ENCODE measurements around the gene SLC38A1. TPM values are rescaled to one million over a fixed set of nuclear protein-coding genes. Genes with fewer than 3 reads are reported as not detected.

Gene SLC38A1
- total and polyA plus RNA-seq, 4 donors: 13.7 to 60.3 (median 26.4) TPM

- H3K27ac ChIP-seq (ENCODE audit: low read depth in 1 of 2, low read length in 1 of 2): no peak overlapping the region
- ATAC-seq (ENCODE audit: insufficient read depth, low FRiP score) (no peak), DNase-seq (no peak)
- H3K36me3 ChIP-seq (ENCODE audit: control insufficient read depth in 4 of 4, insufficient read depth in 4 of 4, low read length in 4 of 4): no peaks in the 10 kb centered on the region
- H3K27me3 ChIP-seq (ENCODE audit: control insufficient read depth in 3 of 3, insufficient read depth in 3 of 3, low read length in 2 of 3): peaks cover 0 to 6% (median 2%) of the 10 kb centered on the region in 3 donors
- H3K9me3 ChIP-seq (ENCODE audit: control insufficient read depth in 4 of 4, insufficient read depth in 3 of 4, low read length in 3 of 4): peaks cover 0 to 2% (median 0%) of the 10 kb centered on the region in 4 donors
- no peak overlapping the region for H3K9ac ChIP-seq (ENCODE audit: insufficient read depth in 1 of 2, low read length in 2 of 2)
- no peak for TF ChIP-seq CTCF (IDR thresholded peaks at IDR 0.05; ENCODE audit: control extremely low read depth, extremely low read depth)
- H3K4me3 ChIP-seq: no peak overlapping the region
- H3K4me1 ChIP-seq (ENCODE audit: control insufficient read depth in 5 of 5, insufficient read depth in 5 of 5, low read length in 5 of 5): peaks cover 0 to 17% (median 0%) of the 10 kb centered on the region in 5 donors
- 67 to 72% methylated on average over 1 of the region's 1 CpG for WGBS, 2 donors
Measured at GRCh38 chr12:46259713-46260112, 9.1 kb downstream of the SLC38A1 start.

GRCh38 chr12:46259071-46259470, 9.8 kb downstream of the SLC38A1 start:
- DNase-seq: no peak
- Histone ChIP-seq H3K4me3 (no peak overlapping the region), H3K36me3 (ENCODE audit: control insufficient read depth in 4 of 4, insufficient read depth in 4 of 4, low read length in 4 of 4) (no peaks in the 10 kb centered on the region), H3K9ac (ENCODE audit: insufficient read depth in 1 of 2, low read length in 2 of 2) (no peak overlapping the region), H3K4me1 (ENCODE audit: control insufficient read depth in 5 of 5, insufficient read depth in 5 of 5, low read length in 5 of 5) (peaks cover 0 to 17% (median 0%) of the 10 kb centered on the region in 5 donors), H3K9me3 (ENCODE audit: control insufficient read depth in 4 of 4, insufficient read depth in 3 of 4, low read length in 3 of 4) (peaks cover 0 to 2% (median 0%) of the 10 kb centered on the region in 4 donors), H3K27me3 (ENCODE audit: control insufficient read depth in 3 of 3, insufficient read depth in 3 of 3, low read length in 2 of 3) (peaks cover 0 to 2% (median 0%) of the 10 kb centered on the region in 3 donors), H3K27ac (ENCODE audit: low read depth in 1 of 2, low read length in 1 of 2) (no peak overlapping the region)
- 89 to 94% methylated on average over 4 of the region's 4 CpGs for WGBS, 2 donors
- no peak for TF ChIP-seq CTCF (IDR thresholded peaks at IDR 0.05; ENCODE audit: control extremely low read depth, extremely low read depth)
- no peak for ATAC-seq (ENCODE audit: insufficient read depth, low FRiP score)

GRCh38 chr12:46258129-46258528, 10.7 kb downstream of the SLC38A1 start:
- H3K36me3 ChIP-seq (ENCODE audit: control insufficient read depth in 4 of 4, insufficient read depth in 4 of 4, low read length in 4 of 4): no peaks in the 10 kb centered on the region
- 84 to 91% methylated on average over 2 of the region's 2 CpGs for WGBS, 2 donors
- no peak for TF ChIP-seq CTCF (IDR thresholded peaks at IDR 0.05; ENCODE audit: control extremely low read depth, extremely low read depth)
- no peak overlapping the region for H3K9ac ChIP-seq (ENCODE audit: insufficient read depth in 1 of 2, low read length in 2 of 2)
- peaks cover 0 to 17% (median 0%) of the 10 kb centered on the region in 5 donors for H3K4me1 ChIP-seq (ENCODE audit: control insufficient read depth in 5 of 5, insufficient read depth in 5 of 5, low read length in 5 of 5)
- ATAC-seq (ENCODE audit: insufficient read depth, low FRiP score) (no peak), DNase-seq (no peak)
- H3K4me3 ChIP-seq: no peak overlapping the region
- H3K27me3 ChIP-seq (ENCODE audit: control insufficient read depth in 3 of 3, insufficient read depth in 3 of 3, low read length in 2 of 3): no peaks in the 10 kb centered on the region
- H3K9me3 ChIP-seq (ENCODE audit: control insufficient read depth in 4 of 4, insufficient read depth in 3 of 4, low read length in 3 of 4): peaks cover 0 to 2% (median 0%) of the 10 kb centered on the region in 4 donors
- no peak overlapping the region for H3K27ac ChIP-seq (ENCODE audit: low read depth in 1 of 2, low read length in 1 of 2)

- no peak for TF ChIP-seq CTCF (IDR thresholded peaks at IDR 0.05; ENCODE audit: control extremely low read depth, extremely low read depth)
- WGBS, 2 donors: 91 to 92% methylated on average over 3 of the region's 3 CpGs
- Histone ChIP-seq H3K9ac (ENCODE audit: insufficient read depth in 1 of 2, low read length in 2 of 2) (no peak overlapping the region), H3K9me3 (ENCODE audit: control insufficient read depth in 4 of 4, insufficient read depth in 3 of 4, low read length in 3 of 4) (peaks cover 0 to 2% (median 0%) of the 10 kb centered on the region in 4 donors), H3K36me3 (ENCODE audit: control insufficient read depth in 4 of 4, insufficient read depth in 4 of 4, low read length in 4 of 4) (no peaks in the 10 kb centered on the region), H3K27ac (ENCODE audit: low read depth in 1 of 2, low read length in 1 of 2) (no peak overlapping the region), H3K27me3 (ENCODE audit: control insufficient read depth in 3 of 3, insufficient read depth in 3 of 3, low read length in 2 of 3) (no peaks in the 10 kb centered on the region), H3K4me1 (ENCODE audit: control insufficient read depth in 5 of 5, insufficient read depth in 5 of 5, low read length in 5 of 5) (peaks cover 0 to 17% (median 0%) of the 10 kb centered on the region in 5 donors), H3K4me3 (no peak overlapping the region)
- ATAC-seq (ENCODE audit: insufficient read depth, low FRiP score) (no peak), DNase-seq (no peak)
Measured at GRCh38 chr12:46256942-46257341, 11.9 kb downstream of the SLC38A1 start.
